Measurements from ENCODE around the gene ITGA4.

DNA sequence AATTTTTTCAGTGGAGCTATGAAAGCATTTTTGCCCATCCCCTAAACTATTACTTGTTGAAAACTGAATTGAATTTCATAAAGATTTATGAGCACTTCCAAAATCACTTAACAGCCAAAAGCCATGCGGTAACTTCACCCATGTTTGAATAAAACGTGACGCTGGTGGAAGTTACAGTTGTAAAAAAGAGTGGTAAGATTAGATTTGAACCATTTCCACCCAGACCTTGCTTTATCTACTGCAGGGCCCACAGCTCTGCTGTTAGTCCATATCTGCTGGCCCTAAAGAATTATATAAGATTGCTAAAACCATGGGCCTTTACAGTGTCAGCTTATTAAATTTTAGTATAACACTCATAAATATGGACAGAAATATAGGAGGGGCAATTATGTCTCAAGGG, 15.5 kb upstream of the ITGA4 start:
- TF ChIP-seq CTCF (IDR thresholded peaks at IDR 0.05) (no peak), POLR2A (IDR thresholded peaks at IDR 0.05) (no peak)

Measured in esophagus squamous epithelium (tissue), 4 donors.